Vagina (tissue), 2 donors: ENCODE data around the gene USO1.

Experiments
- POLR2A ChIP-seq, 2 donors: fragments of 450-650 bp; IDR thresholded peaks; one replicate each; pipeline ENCODE4 v1.6.1; 2017; ENCODE audit warnings: antibody characterized with exemption in 2 of 2, mild to moderate bottlenecking in 2 of 2, moderate library complexity in 2 of 2
- POLR2AphosphoS5 ChIP-seq, 2 donors: sonication (generic); formaldehyde crosslinking; IDR thresholded peaks; one replicate each; pipeline ENCODE4 v1.9.0; 2017; ENCODE audit warnings: antibody characterized with exemption in 2 of 2, mild to moderate bottlenecking in 2 of 2, low read depth in 1 of 2; ENCODE audit not compliant: insufficient read depth in 1 of 2
- TF ChIP-seq, protein P1 (sequence below), 3 experiments: fragments of 450-650 bp in 2 of 3; fragments of 200-600 bp in 1 of 3; sonication (generic) in 1 of 3; IDR thresholded peaks; one replicate each; pipeline ENCODE4 v1.5.1; 2017 to 2019; ENCODE audit warnings: antibody characterized with exemption in 3 of 3, mild to moderate bottlenecking in 2 of 3, moderate library complexity in 2 of 3

DNA sequence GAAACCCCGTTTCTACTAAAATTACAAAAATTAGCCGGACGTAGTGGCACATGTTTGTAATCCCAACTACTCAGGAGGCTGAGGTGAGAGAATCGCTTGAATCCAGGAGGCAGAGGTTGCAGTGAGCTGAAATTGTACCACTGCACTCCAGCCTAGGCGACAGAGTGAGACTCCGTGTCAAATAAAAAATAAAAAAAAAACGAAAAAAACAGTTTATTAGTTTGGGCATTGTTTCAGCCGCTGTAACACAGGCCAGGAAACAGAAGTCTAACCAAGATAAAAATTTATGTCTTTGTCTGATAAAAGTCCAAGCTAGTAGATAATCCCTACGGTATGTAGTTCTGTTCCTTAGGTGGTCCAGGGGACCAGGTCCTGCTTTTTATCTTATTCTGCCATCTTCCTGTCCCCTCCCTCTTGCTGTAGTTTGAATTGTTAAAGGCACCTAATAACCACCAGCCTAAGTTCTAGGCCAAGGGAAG is 21.4 kb downstream of the USO1 start:
- TF ChIP-seq, protein P1, sequence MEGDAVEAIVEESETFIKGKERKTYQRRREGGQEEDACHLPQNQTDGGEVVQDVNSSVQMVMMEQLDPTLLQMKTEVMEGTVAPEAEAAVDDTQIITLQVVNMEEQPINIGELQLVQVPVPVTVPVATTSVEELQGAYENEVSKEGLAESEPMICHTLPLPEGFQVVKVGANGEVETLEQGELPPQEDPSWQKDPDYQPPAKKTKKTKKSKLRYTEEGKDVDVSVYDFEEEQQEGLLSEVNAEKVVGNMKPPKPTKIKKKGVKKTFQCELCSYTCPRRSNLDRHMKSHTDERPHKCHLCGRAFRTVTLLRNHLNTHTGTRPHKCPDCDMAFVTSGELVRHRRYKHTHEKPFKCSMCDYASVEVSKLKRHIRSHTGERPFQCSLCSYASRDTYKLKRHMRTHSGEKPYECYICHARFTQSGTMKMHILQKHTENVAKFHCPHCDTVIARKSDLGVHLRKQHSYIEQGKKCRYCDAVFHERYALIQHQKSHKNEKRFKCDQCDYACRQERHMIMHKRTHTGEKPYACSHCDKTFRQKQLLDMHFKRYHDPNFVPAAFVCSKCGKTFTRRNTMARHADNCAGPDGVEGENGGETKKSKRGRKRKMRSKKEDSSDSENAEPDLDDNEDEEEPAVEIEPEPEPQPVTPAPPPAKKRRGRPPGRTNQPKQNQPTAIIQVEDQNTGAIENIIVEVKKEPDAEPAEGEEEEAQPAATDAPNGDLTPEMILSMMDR (IDR thresholded peaks at IDR 0.05): no peak
- no peak for TF ChIP-seq POLR2AphosphoS5 (IDR thresholded peaks at IDR 0.05; ENCODE audit: insufficient read depth in 1 of 2, low read depth in 1 of 2)
- no peak for TF ChIP-seq POLR2A (IDR thresholded peaks at IDR 0.05)
